Liver (tissue), 9 donors: ENCODE measurements around the gene HNF4A. TPM values are rescaled to one million over a fixed set of nuclear protein-coding genes. Genes with fewer than 3 reads are reported as not detected.

ENCODE experiments used
- DNase-seq: peaks from one replicate; pipeline ENCODE4 v3.0.0-alpha.2; 2017; ENCODE audit warnings: low spot score
- H3K27ac ChIP-seq, 2 donors: one replicate each; pipeline ENCODE4 v1.7.0; 2013; ENCODE audit warnings: inconsistent platforms in 2 of 2, low read length in 2 of 2, control low read depth in 1 of 2, low read depth in 1 of 2, mild to moderate bottlenecking in 1 of 2
- H3K27me3 ChIP-seq, 4 donors: one replicate each; pipeline versions ENCODE4 v1.6.1 to v1.7.0; 2013; ENCODE audit warnings: low read length in 3 of 4, inconsistent platforms in 1 of 4, mild to moderate bottlenecking in 1 of 4, moderate library complexity in 1 of 4; ENCODE audit not compliant: control insufficient read depth in 4 of 4, insufficient read depth in 4 of 4
- H3K36me3 ChIP-seq, 4 donors: one replicate each; pipeline versions ENCODE4 v1.6.1 to v1.7.0; 2013; ENCODE audit warnings: low read length in 3 of 4, mild to moderate bottlenecking in 3 of 4, low read depth in 1 of 4, moderate library complexity in 1 of 4; ENCODE audit not compliant: control insufficient read depth in 4 of 4, insufficient read depth in 3 of 4
- H3K4me1 ChIP-seq, 4 donors: one replicate each; pipeline versions ENCODE4 v1.6.1 to v1.7.0; 2013; ENCODE audit warnings: low read length in 3 of 4, mild to moderate bottlenecking in 3 of 4, moderate library complexity in 1 of 4; ENCODE audit not compliant: control insufficient read depth in 4 of 4, insufficient read depth in 4 of 4
- H3K4me3 ChIP-seq, 3 donors: one replicate each; pipeline versions ENCODE4 v1.6.1 to v1.7.0; 2013; ENCODE audit warnings: low read length in 3 of 3, control low read depth in 1 of 3, low read depth in 1 of 3, mild to moderate bottlenecking in 1 of 3
- H3K9ac ChIP-seq, 2 donors: one replicate each; pipeline ENCODE4 v1.7.0; 2013; ENCODE audit warnings: low read length in 2 of 2, mild to moderate bottlenecking in 2 of 2, moderate library complexity in 2 of 2, control low read depth in 1 of 2, low read depth in 1 of 2
- H3K9me3 ChIP-seq, 4 donors: one replicate each; pipeline versions ENCODE4 v1.6.1 to v1.7.0; 2013; ENCODE audit warnings: low read length in 3 of 4; ENCODE audit not compliant: control insufficient read depth in 4 of 4
- EGR1 ChIP-seq, 2 donors: IDR thresholded peaks; 2 replicates each; pipeline ENCODE4 v1.6.1; 2016 to 2018; ENCODE audit warnings: antibody characterized with exemption in 2 of 2, low read depth in 2 of 2
- FOXA1 ChIP-seq: IDR thresholded peaks from 2 replicates; pipeline ENCODE4 v1.6.1; 2016; ENCODE audit warnings: antibody characterized with exemption
- FOXA2 ChIP-seq: IDR thresholded peaks from 2 replicates; pipeline ENCODE4 v1.6.1; 2016; ENCODE audit warnings: antibody characterized with exemption
- GABPA ChIP-seq, 2 donors: IDR thresholded peaks in 1 of 2; conservative IDR thresholded peaks in 1 of 2; 2 replicates each; pipeline ENCODE4 v1.6.1; 2016; ENCODE audit warnings: antibody characterized with exemption in 2 of 2, mild to moderate bottlenecking in 1 of 2, moderate library complexity in 1 of 2
- HNF4A ChIP-seq, 2 donors: conservative IDR thresholded peaks; 2 replicates each; pipeline ENCODE4 v1.6.1; 2016; ENCODE audit warnings: antibody characterized with exemption in 2 of 2, mild to moderate bottlenecking in 2 of 2
- HNF4G ChIP-seq: IDR thresholded peaks from 2 replicates; pipeline ENCODE4 v1.6.1; 2016; ENCODE audit warnings: antibody characterized with exemption
- JUND ChIP-seq, 2 donors: IDR thresholded peaks; 2 replicates each; pipeline ENCODE4 v1.6.1; 2016; ENCODE audit warnings: antibody characterized with exemption in 2 of 2
- RXRA ChIP-seq, 2 donors: IDR thresholded peaks; 2 replicates each; pipeline ENCODE4 v1.6.1; 2017 to 2018; ENCODE audit warnings: antibody characterized with exemption in 2 of 2, mild to moderate bottlenecking in 1 of 2
- SP1 ChIP-seq: IDR thresholded peaks from 2 replicates; pipeline ENCODE4 v1.6.1; 2018; ENCODE audit warnings: antibody characterized with exemption, mild to moderate bottlenecking
- TAF1 ChIP-seq: conservative IDR thresholded peaks from 2 replicates; pipeline ENCODE4 v1.6.1; 2016; ENCODE audit warnings: antibody characterized with exemption, mild to moderate bottlenecking
- YY1 ChIP-seq: IDR thresholded peaks from 2 replicates; pipeline ENCODE4 v1.6.1; 2016; ENCODE audit warnings: antibody characterized with exemption, mild to moderate bottlenecking
- WGBS: extraction: QIAGEN DNeasy Blood & Tissue Kit; methylation state at CpG from one replicate; pipeline ENCODE4 v1.1.7; 2013; 5-methylcytosine and 5-hydroxymethylcytosine counted together
- polyA plus RNA-seq, 2 donors: library from polyadenylated mRNA; stranded (reverse) in 1 of 2; unstranded in 1 of 2; fragments of 200-250 nt in 1 of 2; fragments of >200 nt in 1 of 2; fragmentation: Nextera tagmentation in 1 of 2; extraction: Ambion mirVana in 1 of 2; gene quantifications; one replicate each; pipeline versions ENCODE4 v1.2.1 to v1.2.3, GENCODE V29; 2013 to 2015
- total RNA-seq, 2 donors: library from RNA; depleted of rRNA; stranded (reverse); fragments of >200 nt; gene quantifications; one replicate each; pipeline ENCODE4 v1.2.3, GENCODE V29; 2014
- TF ChIP-seq, protein P1 (sequence below): fragments of 150-350 bp; IDR thresholded peaks from 2 replicates; pipeline ENCODE4 v1.5.1; 2017; ENCODE audit warnings: improper control_type of control experiment, low read depth, low read length; ENCODE audit not compliant: missing input control
- TF ChIP-seq, protein P2 (sequence below): IDR thresholded peaks from 2 replicates; pipeline ENCODE4 v1.6.1; 2016; ENCODE audit warnings: antibody characterized with exemption
- TF ChIP-seq, protein P3 (sequence below): IDR thresholded peaks from 2 replicates; pipeline ENCODE4 v1.6.1; 2016; ENCODE audit warnings: antibody characterized with exemption
- TF ChIP-seq, protein P4 (sequence below): IDR thresholded peaks from 2 replicates; pipeline ENCODE4 v1.6.1; 2016; ENCODE audit warnings: antibody characterized with exemption, mild to moderate bottlenecking
- TF ChIP-seq, protein P5 (sequence below): IDR thresholded peaks from 2 replicates; pipeline ENCODE4 v1.6.1; 2016; ENCODE audit warnings: antibody characterized with exemption
- donor health status: healthy.
- donor health status: healthy.
- donor health status: healthy.
- donor health status: healthy.
- donor health status: healthy.

The HNF4A gene
- total and polyA plus RNA-seq, 4 donors = 51.7 to 171 (median 86.0) TPM

DNA sequence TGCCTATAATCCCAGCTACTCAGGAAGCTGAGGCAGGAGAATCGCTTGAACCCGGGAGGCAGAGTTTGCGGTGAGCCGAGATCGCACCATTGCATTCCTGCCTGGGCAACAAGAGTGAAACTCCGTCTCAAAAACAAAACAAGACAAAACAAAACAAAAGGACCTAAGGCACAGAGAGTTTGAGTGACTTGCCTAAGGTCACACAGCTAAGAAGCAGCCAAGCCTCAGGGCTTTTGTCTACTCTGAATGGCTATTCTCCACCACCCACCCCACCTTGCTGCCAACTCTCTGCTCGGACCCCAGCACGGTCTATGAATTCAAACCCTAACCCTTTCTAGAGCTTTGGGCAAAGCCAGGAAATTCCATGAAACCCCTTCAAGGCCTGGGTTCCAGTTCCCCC lies 101.1 kb downstream of the HNF4A start:
- TF ChIP-seq, protein P1, sequence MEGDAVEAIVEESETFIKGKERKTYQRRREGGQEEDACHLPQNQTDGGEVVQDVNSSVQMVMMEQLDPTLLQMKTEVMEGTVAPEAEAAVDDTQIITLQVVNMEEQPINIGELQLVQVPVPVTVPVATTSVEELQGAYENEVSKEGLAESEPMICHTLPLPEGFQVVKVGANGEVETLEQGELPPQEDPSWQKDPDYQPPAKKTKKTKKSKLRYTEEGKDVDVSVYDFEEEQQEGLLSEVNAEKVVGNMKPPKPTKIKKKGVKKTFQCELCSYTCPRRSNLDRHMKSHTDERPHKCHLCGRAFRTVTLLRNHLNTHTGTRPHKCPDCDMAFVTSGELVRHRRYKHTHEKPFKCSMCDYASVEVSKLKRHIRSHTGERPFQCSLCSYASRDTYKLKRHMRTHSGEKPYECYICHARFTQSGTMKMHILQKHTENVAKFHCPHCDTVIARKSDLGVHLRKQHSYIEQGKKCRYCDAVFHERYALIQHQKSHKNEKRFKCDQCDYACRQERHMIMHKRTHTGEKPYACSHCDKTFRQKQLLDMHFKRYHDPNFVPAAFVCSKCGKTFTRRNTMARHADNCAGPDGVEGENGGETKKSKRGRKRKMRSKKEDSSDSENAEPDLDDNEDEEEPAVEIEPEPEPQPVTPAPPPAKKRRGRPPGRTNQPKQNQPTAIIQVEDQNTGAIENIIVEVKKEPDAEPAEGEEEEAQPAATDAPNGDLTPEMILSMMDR = no peak
- TF ChIP-seq SP1 (no peak), YY1 (no peak), GABPA (IDR thresholded peaks at IDR 0.05 in 1 of 2, conservative IDR thresholded peaks at IDR 0.05 in 1 of 2) (no peak), JUND (IDR thresholded peaks at IDR 0.05) (no peak), TAF1 (no peak), HNF4A (conservative IDR thresholded peaks at IDR 0.05) (no peak), FOXA1 (no peak), EGR1 (IDR thresholded peaks at IDR 0.05; ENCODE audit: low read depth in 2 of 2) (no peak), HNF4G (no peak)
- TF ChIP-seq, protein P2, sequence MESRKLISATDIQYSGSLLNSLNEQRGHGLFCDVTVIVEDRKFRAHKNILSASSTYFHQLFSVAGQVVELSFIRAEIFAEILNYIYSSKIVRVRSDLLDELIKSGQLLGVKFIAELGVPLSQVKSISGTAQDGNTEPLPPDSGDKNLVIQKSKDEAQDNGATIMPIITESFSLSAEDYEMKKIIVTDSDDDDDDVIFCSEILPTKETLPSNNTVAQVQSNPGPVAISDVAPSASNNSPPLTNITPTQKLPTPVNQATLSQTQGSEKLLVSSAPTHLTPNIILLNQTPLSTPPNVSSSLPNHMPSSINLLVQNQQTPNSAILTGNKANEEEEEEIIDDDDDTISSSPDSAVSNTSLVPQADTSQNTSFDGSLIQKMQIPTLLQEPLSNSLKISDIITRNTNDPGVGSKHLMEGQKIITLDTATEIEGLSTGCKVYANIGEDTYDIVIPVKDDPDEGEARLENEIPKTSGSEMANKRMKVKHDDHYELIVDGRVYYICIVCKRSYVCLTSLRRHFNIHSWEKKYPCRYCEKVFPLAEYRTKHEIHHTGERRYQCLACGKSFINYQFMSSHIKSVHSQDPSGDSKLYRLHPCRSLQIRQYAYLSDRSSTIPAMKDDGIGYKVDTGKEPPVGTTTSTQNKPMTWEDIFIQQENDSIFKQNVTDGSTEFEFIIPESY = no peak
- TF ChIP-seq, protein P3, sequence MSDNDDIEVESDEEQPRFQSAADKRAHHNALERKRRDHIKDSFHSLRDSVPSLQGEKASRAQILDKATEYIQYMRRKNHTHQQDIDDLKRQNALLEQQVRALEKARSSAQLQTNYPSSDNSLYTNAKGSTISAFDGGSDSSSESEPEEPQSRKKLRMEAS = no peak
- TF ChIP-seq, protein P4, sequence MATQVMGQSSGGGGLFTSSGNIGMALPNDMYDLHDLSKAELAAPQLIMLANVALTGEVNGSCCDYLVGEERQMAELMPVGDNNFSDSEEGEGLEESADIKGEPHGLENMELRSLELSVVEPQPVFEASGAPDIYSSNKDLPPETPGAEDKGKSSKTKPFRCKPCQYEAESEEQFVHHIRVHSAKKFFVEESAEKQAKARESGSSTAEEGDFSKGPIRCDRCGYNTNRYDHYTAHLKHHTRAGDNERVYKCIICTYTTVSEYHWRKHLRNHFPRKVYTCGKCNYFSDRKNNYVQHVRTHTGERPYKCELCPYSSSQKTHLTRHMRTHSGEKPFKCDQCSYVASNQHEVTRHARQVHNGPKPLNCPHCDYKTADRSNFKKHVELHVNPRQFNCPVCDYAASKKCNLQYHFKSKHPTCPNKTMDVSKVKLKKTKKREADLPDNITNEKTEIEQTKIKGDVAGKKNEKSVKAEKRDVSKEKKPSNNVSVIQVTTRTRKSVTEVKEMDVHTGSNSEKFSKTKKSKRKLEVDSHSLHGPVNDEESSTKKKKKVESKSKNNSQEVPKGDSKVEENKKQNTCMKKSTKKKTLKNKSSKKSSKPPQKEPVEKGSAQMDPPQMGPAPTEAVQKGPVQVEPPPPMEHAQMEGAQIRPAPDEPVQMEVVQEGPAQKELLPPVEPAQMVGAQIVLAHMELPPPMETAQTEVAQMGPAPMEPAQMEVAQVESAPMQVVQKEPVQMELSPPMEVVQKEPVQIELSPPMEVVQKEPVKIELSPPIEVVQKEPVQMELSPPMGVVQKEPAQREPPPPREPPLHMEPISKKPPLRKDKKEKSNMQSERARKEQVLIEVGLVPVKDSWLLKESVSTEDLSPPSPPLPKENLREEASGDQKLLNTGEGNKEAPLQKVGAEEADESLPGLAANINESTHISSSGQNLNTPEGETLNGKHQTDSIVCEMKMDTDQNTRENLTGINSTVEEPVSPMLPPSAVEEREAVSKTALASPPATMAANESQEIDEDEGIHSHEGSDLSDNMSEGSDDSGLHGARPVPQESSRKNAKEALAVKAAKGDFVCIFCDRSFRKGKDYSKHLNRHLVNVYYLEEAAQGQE = no peak
- TF ChIP-seq, protein P5, sequence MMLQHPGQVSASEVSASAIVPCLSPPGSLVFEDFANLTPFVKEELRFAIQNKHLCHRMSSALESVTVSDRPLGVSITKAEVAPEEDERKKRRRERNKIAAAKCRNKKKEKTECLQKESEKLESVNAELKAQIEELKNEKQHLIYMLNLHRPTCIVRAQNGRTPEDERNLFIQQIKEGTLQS = no peak
- H3K27me3 ChIP-seq = no peaks in the 10 kb centered on the region
- no peak overlapping the region for H3K27ac ChIP-seq
- H3K9me3 ChIP-seq = no peaks in the 10 kb centered on the region
- H3K9ac ChIP-seq = no peak overlapping the region
- 93% methylated on average over 8 of the region's 8 CpGs for WGBS
- DNase-seq = no peak
- no peaks in the 10 kb centered on the region for H3K36me3 ChIP-seq
- peaks cover 2 to 18% (median 13%) of the 10 kb centered on the region in 4 donors for H3K4me1 ChIP-seq
- H3K4me3 ChIP-seq = no peak overlapping the region

DNA sequence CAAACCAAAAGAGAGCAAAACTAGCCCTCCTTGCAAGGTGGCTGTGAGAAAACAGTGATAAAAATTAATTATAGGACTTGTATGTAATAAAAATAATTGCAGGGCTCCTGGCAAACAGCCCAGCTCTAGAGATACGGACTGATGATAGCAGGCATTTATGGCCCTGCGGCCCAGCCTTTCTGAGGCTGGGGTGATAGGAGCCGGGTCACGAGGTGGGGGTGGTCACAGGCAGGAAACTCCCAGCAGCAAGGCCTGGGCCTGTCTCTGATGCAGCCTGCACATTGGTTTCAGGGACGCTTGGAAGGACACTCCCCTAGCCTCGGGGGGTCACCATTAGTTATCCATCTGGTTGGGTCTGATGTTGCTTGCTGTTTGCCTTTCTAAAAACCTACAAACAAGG lies 101.5 kb downstream of the HNF4A start:
- Histone ChIP-seq H3K9me3 (no peaks in the 10 kb centered on the region), H3K27me3 (no peaks in the 10 kb centered on the region), H3K36me3 (no peaks in the 10 kb centered on the region), H3K27ac (no peak overlapping the region), H3K4me1 (peaks cover 5 to 22% (median 17%) of the 10 kb centered on the region in 4 donors), H3K9ac (no peak overlapping the region), H3K4me3 (no peak overlapping the region)
- 72% methylated on average over 6 of the region's 6 CpGs for WGBS
- peak; percentile 75 for DNase-seq
- TF ChIP-seq HNF4G (no peak), RXRA (IDR thresholded peaks at IDR 0.05) (no peak), FOXA2 (no peak), TAF1 (no peak), SP1 (no peak), FOXA1 (no peak), EGR1 (IDR thresholded peaks at IDR 0.05; ENCODE audit: low read depth in 2 of 2) (no peak), YY1 (no peak)
- TF ChIP-seq, protein P2 = no peak
- TF ChIP-seq, protein P3 = no peak
- TF ChIP-seq, protein P5 = no peak
- TF ChIP-seq, protein P1 = no peak
